Measurements from ENCODE around the gene MYOM1.

The MYOM1 gene

DNA sequence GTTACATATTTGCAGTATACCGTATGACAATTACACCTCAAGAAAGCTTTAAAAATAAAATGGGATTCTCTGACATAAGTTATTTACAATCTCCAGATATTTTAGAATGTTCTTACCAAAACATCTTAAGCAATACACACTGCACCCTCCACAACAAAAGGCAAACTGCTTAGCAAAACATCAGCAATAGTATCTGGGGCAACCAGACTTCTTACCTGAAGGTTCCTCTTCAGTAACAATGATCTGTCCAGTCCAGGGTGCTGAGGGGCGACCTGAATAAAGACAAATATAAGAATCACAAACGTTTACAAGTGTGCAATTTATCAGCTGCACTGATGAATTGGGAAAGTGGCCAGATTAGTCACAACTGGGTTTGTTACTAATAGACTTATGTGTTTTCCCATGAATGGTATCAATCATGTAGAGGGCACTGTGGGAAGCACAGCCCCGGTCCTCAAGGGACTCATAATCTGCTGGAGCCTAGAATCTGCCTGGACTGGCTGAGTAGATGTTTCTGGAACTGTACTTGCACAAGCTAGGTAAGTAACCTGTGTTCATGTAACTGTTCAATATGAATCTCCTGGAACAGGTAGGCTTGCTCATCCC lies 70.7 kb downstream of the MYOM1 start:
- no peak for DNase-seq

- DNase-seq: no peak
Measured at GRCh38 chr18:3147935-3148554, 71.7 kb downstream of the MYOM1 start.

- DNase-seq: no peak
Measured at GRCh38 chr18:3140986-3141639, 78.7 kb downstream of the MYOM1 start.

- no peak for DNase-seq
Measured at GRCh38 chr18:3140342-3140741, 79.4 kb downstream of the MYOM1 start.

DNA sequence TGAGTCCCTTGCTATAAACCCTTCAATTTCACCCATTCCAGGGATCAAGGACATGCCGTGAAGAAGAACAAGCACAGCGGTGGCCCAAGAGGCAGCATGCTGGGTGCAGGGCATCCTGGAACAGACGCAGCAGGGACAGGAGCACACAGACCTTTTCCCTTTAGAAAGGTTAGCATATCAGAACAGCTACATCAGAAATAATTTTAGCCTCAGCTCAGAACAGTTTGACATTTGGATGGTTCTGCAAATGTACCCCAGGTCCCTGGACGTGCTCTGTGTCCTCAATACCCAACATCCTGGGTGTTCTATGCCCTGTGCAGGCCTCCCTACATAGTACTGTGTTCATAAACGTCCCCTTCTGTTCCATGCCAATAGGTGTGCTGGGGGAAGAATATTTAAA lies 80.4 kb downstream of the MYOM1 start:
- DNase-seq: no peak

DNA sequence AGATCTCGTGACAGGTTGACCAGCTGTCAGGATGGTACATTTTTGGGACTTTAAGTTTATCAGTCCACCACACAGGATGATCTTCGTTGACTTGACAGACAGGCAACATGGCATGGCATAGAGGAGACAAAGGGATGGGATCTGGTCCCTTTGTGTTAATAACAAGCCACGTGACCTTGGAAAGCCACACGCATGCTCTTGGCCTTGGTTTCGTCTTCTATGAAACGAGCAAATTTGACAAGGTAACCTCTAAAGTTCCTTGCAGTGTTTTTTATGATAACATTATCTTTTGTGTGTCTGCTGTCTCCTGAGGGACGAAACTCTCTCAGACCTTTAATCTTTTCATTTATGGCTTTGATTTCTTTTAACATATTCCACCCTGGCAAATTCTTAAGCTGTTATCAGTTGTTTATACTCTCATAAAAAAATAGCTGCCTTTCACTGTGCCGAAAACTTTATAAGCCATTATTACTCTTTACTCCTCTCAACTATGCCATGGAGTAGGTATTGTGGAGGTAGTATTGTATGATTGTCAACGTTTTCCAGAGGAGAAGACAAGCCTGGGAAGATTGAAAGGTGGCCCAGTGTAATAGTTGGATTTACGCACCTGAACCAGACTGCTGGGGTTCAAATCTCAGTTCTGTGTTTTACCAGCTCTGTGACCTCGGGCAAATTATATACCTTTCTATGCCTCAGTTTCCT lies 81.3 kb downstream of the MYOM1 start:
- DNase-seq: no peak

- no peak for DNase-seq
Measured at GRCh38 chr18:3135536-3135935, 84.2 kb downstream of the MYOM1 start.

DNA sequence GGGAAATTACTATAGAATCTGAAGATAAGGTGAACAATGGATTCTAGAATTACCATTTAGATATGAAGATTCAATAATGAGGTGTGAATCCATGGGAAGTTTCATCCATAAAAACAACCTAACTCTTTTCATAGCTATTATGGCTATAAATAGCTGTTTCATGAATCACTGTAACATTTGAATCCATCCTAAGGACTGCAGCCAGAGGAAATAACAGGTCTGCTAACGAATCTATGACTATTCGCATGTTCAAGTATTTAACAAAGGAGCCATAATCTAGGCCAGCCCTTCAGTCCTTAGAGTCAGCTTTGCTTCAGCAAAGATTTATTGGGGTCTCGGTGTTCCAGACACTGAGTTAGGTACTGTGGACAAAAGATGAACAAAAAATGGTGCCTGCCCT lies 87.1 kb downstream of the MYOM1 start:
- DNase-seq: no peak

- DNase-seq: no peak
Measured at GRCh38 chr18:3130344-3130743, 89.4 kb downstream of the MYOM1 start.

- peak; percentile 81 for DNase-seq
Measured at GRCh38 chr18:3129053-3129864, 90.5 kb downstream of the MYOM1 start.

DNA sequence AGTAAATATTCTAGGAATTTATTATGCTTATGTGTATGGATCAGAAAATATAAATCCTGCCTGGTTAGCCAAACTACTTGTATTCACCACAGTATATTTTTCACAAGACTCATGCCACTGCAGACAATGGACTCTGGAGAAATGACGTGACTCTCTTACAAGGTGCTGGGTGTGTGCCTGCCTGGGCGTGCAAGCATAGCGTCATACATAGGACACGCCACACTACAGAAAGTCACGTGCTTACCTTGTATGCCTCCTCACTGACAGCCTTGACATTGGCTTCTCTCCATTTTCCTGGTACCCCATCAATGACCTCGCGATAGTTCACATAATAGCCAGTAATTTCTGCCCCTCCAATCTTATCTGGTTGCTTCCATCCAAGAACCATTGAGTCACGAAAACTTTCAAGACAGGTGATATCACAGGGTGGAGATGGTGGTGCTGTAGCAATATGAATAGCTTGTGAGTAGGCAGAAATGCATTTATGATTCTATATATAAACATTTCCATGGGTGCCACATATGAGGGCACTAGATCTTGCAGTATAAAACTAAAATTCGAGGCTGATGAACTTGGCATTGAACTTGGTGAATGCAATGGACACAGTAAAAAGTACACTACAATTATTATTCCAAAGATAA lies 93.2 kb downstream of the MYOM1 start:
- DNase-seq: no peak

DNA sequence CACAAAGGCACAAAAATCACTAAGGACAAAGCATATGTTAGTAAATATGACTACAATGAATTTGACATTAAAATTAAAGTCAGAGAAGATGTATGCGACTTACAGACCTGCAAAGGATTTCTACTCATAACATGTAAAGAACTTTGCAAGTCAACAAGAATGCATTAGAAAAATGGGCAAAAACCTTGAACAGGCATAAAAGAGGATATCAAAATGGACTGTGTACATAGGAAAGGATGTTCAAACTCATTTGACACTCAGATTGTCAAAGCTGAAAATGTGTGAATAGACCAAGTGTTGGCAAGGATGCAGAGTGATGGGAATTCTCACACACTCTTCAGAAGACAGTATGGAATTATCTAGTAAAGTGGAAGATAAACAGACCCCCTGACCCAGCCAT lies 94.9 kb downstream of the MYOM1 start:
- no peak for DNase-seq

DNA sequence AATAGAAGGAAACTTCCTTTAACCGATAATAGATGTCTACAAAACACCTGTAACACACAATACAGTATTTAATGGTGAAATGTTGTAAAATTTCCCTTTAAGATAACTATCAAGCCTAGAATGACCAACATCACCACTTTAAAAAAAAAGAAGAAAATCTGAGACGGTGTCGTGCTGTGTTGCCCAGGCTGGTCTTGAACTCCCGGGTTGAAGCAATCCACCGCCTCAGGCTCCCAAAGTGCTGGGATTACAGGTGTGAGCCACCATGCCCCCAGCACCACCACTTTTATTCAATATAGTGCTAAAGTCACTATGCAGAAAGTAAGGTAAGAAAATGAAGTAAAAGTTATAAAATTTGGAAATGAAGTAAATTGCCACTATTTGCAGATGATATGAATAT lies 96.9 kb downstream of the MYOM1 start:
- no peak for DNase-seq

- DNase-seq: no peak
Measured at GRCh38 chr18:3121259-3121658, 98.5 kb downstream of the MYOM1 start.

DNA sequence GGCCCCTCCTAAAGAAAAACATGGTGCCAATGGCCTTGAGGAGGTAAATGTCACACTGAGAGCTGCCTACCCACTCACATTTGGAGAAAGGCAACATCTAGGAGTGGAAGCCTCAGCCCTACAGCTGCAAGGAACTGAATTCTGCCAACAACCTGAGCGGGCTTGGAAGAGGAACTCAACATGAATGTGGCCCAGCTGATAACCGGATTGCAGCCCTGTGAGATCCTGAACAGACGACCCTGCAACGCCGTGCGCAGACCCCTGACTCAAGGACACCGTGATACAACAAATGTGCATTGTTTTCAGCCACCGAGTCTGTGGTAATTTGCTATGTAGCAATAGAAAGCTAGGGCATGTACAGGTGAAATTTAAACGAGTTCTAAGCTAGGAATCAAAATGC lies 99.4 kb downstream of the MYOM1 start:
- DNase-seq: no peak

- no peak for DNase-seq
Measured at GRCh38 chr18:3119401-3120341, 100.1 kb downstream of the MYOM1 start.

DNA sequence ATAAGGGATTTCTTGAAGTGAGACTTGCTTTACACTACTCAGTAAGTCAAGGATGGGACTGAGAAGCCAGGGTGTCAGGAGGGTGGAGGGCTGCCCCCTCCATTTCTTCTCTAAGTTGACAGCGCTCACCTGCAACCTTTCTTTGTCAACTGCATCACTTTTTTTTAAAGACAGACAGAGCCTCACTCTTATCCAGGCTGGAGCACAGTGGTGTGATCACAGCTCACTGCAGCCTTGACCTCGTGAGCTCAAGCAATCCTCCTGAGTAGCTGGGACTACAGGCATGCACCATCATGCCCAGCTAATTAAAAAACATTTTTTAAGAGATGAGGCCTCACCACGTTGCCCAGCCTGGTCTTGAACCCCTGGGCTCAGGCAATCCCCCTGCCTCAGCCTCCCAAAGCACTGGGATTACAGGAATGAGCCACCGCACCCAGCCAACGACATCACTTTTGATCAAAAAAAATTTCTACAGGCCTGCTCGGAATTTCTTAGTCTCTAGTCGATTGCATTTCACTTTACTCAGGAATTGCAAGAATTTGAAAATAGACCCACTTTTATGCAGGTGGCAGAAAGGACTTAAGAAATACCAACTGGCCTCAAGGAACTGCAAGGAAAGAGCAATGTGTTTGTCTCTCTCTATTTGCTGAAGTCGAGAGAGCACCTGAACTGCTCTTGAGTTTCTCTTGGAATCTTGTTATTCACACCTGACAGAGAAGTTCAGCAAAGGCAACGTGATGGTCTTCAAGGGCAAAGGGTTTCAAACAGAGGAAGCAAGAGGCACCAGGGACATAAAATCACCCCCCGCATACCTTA lies 101.4 kb downstream of the MYOM1 start:
- DNase-seq: no peak

DNA sequence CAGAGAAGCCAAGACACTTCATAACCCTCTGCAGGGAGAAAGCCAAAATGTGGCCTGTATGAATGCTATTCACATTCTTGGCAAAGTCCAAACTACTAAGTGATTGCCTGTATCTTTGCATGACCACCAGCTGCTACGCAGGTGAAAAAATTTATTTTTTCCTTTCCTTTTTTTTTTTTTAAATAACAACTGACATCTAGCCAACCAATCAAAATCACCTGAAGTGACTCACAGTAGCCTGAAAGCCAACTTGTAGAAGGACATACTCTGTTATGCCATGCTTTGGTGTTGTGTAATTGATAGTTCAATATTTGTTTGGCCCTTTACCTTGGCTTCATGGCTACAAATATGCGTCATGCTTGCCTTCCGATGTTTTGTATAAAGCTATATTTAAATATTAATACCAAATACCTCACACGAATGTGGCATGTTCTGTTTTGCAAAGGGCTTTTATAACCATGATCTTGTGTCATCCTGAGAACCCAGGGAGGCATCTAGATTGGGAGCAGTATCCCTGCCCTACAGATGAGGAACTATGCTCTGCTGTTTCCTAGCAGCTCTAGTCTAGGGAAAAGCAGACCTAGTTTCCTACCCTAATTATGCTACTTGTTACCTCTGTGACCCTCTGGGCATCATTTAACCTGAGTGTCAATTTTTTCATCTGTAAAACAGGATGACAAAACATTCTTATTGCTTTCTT lies 102.1 kb downstream of the MYOM1 start:
- DNase-seq: no peak

DNA sequence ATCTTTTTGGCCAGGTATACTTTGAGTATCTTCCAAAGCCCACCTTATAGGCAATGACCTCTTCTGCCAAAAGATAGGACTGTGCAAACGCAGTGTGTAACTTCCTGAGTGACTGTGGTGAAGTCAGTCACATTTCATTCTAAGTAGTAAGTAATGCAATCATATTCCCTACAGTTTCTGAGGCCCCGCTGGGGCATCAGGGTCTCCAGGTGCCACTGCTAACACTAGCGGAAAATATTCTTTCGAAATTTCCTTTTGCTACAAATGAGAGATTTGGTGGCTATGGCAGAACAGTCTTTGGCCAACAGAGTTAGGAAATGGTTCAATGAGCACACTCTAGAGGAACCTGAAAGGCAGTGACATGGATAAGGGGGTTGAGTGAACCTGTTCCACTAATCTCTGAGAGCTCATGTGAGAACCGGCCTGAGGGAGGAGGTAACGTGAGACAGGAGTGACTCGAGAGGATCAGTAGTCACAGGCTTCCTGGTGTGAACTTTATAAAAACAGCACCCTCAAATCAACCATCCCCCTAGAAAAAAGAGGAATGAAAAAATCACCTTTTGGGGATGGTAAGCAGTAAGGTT lies 104.2 kb downstream of the MYOM1 start:
- DNase-seq: no peak
